ENCODE data around the gene PM20D2.

GRCh38 chr6:89183294-89183693 is 37.4 kb downstream of the PM20D2 start:
- TF ChIP-seq GATA4 (IDR thresholded peaks at IDR 0.05; ENCODE audit: borderline replicate concordance, low read depth) (no peak), RAD21 (CRISPR knock-in tag; IDR thresholded peaks at IDR 0.05) (no peak), STAT6 (CRISPR knock-in tag; IDR thresholded peaks at IDR 0.05; ENCODE audit: borderline replicate concordance) (no peak), ZBTB34 (CRISPR knock-in tag; IDR thresholded peaks at IDR 0.05) (no peak), ZSCAN29 (CRISPR knock-in tag; conservative IDR thresholded peaks at IDR 0.05) (no peak), ZBED4 (CRISPR knock-in tag; IDR thresholded peaks at IDR 0.05; ENCODE audit: borderline replicate concordance) (no peak), CTCF (CRISPR knock-in tag; IDR thresholded peaks at IDR 0.05) (no peak), MAFF (IDR thresholded peaks at IDR 0.05; ENCODE audit: low read depth, low read length) (no peak), FOXP4 (CRISPR knock-in tag; IDR thresholded peaks at IDR 0.05) (no peak), BRCA1 (CRISPR knock-in tag; IDR thresholded peaks at IDR 0.05) (no peak), TGIF2 (CRISPR knock-in tag; IDR thresholded peaks at IDR 0.05) (no peak), HDAC2 (CRISPR knock-in tag; IDR thresholded peaks at IDR 0.05) (no peak)

All from HepG2 (cell line).